ENCODE results near the gene AHSG.

- TF ChIP-seq CTCF (IDR thresholded peaks at IDR 0.05 in 4 of 5, conservative IDR thresholded peaks at IDR 0.05 in 1 of 5) = no peak
- no peak for TF ChIP-seq POLR2A (IDR thresholded peaks at IDR 0.05)
Observed at GRCh38 chr3:186637686-186638085, 24.8 kb downstream of the AHSG start.

Measured in gastrocnemius medialis (tissue), 4 donors.